Effector memory CD4-positive, alpha-beta T cell (primary cell): ENCODE data around the gene TMEM185B.

Experiments
- DNase-seq, 3 donors: peaks; one replicate each; pipeline ENCODE4 v3.0.0-alpha.2; 2020
- H3K27ac ChIP-seq: 2 replicates; pipeline ENCODE4 v1.7.0; 2013; ENCODE audit warnings: mild to moderate bottlenecking, low read length, moderate library complexity; ENCODE audit not compliant: insufficient read depth, poor library complexity, severe bottlenecking
- H3K27me3 ChIP-seq: replicated peaks from 2 replicates; pipeline ENCODE4 v1.7.0; 2013; ENCODE audit warnings: mild to moderate bottlenecking, low read length; ENCODE audit not compliant: insufficient read depth, control insufficient read depth, poor library complexity, severe bottlenecking
- H3K36me3 ChIP-seq: 2 replicates; pipeline ENCODE4 v1.7.0; 2013; ENCODE audit warnings: mild to moderate bottlenecking, low read length, moderate library complexity; ENCODE audit not compliant: control insufficient read depth, insufficient read depth
- H3K4me1 ChIP-seq: 2 replicates; pipeline ENCODE4 v1.7.0; 2013; ENCODE audit warnings: low read length, mild to moderate bottlenecking; ENCODE audit not compliant: control insufficient read depth, insufficient read depth, poor library complexity, severe bottlenecking
- H3K4me3 ChIP-seq: 2 replicates; pipeline ENCODE4 v1.7.0; 2013; ENCODE audit warnings: low read length, low read depth, mild to moderate bottlenecking; ENCODE audit not compliant: insufficient read depth, poor library complexity, severe bottlenecking
- H3K9me3 ChIP-seq: 2 replicates; pipeline ENCODE4 v1.7.0; 2013; ENCODE audit warnings: mild to moderate bottlenecking, low read length, moderate library complexity; ENCODE audit not compliant: control insufficient read depth

TMEM185B gene

GRCh38 chr2:120233292-120233691 is 10.1 kb upstream of the TMEM185B start:
- H3K9me3 ChIP-seq: no peaks in the 10 kb centered on the region
- peak overlapping the region; percentile 81 for H3K27ac ChIP-seq
- peak overlapping the region; percentile 79 for H3K4me3 ChIP-seq
- H3K4me1 ChIP-seq: peaks cover 12% of the 10 kb centered on the region
- no peak for DNase-seq
- no peaks in the 10 kb centered on the region for H3K27me3 ChIP-seq
- no peaks in the 10 kb centered on the region for H3K36me3 ChIP-seq

- peaks cover 12% of the 10 kb centered on the region for H3K4me1 ChIP-seq
- peak; percentile 36 to 51 (median 39) for DNase-seq
- H3K27me3 ChIP-seq: no peaks in the 10 kb centered on the region
- H3K4me3 ChIP-seq: peak overlapping the region; percentile 79
- H3K9me3 ChIP-seq: no peaks in the 10 kb centered on the region
- peak overlapping the region; percentile 81 for H3K27ac ChIP-seq
- H3K36me3 ChIP-seq: no peaks in the 10 kb centered on the region
These were observed 8.9 kb upstream of the TMEM185B start for GRCh38 chr2:120231974-120232635.

- no peaks in the 10 kb centered on the region for H3K9me3 ChIP-seq
- DNase-seq: no peak
- peaks cover 12% of the 10 kb centered on the region for H3K4me1 ChIP-seq
- H3K27me3 ChIP-seq: no peaks in the 10 kb centered on the region
- no peaks in the 10 kb centered on the region for H3K36me3 ChIP-seq
- peak overlapping the region; percentile 79 for H3K4me3 ChIP-seq
- peak overlapping the region; percentile 81 for H3K27ac ChIP-seq
These were observed 8.4 kb upstream of the TMEM185B start for GRCh38 chr2:120231564-120231973.

GRCh38 chr2:120230515-120231471 is 7.6 kb upstream of the TMEM185B start:
- Histone ChIP-seq H3K4me3 (peak overlapping the region; percentile 79), H3K36me3 (no peaks in the 10 kb centered on the region), H3K27me3 (no peaks in the 10 kb centered on the region), H3K4me1 (peaks cover 12% of the 10 kb centered on the region), H3K27ac (peak overlapping the region; percentile 81), H3K9me3 (no peaks in the 10 kb centered on the region)
- no peak for DNase-seq

- no peak for DNase-seq
- no peak overlapping the region for H3K27ac ChIP-seq
- H3K36me3 ChIP-seq: no peaks in the 10 kb centered on the region
- no peaks in the 10 kb centered on the region for H3K27me3 ChIP-seq
- H3K4me1 ChIP-seq: peaks cover 12% of the 10 kb centered on the region
- no peak overlapping the region for H3K4me3 ChIP-seq
- no peaks in the 10 kb centered on the region for H3K9me3 ChIP-seq
These were observed 6.1 kb upstream of the TMEM185B start for GRCh38 chr2:120229341-120229740.

- no peak overlapping the region for H3K4me3 ChIP-seq
- H3K4me1 ChIP-seq: peaks cover 19% of the 10 kb centered on the region
- no peak overlapping the region for H3K27ac ChIP-seq
- no peak for DNase-seq
- H3K36me3 ChIP-seq: no peaks in the 10 kb centered on the region
- no peaks in the 10 kb centered on the region for H3K27me3 ChIP-seq
- no peaks in the 10 kb centered on the region for H3K9me3 ChIP-seq
These were observed 5.3 kb upstream of the TMEM185B start for GRCh38 chr2:120228503-120228902.

- Histone ChIP-seq H3K27ac (no peak overlapping the region), H3K9me3 (no peaks in the 10 kb centered on the region), H3K4me1 (peaks cover 22% of the 10 kb centered on the region), H3K27me3 (no peaks in the 10 kb centered on the region), H3K4me3 (no peak overlapping the region), H3K36me3 (no peaks in the 10 kb centered on the region)
- DNase-seq: no peak
These were observed 4.2 kb upstream of the TMEM185B start for GRCh38 chr2:120227111-120227991.

GRCh38 chr2:120226316-120226715 is 3.1 kb upstream of the TMEM185B start:
- no peaks in the 10 kb centered on the region for H3K36me3 ChIP-seq
- H3K9me3 ChIP-seq: no peaks in the 10 kb centered on the region
- no peak for DNase-seq
- no peak overlapping the region for H3K4me3 ChIP-seq
- H3K27ac ChIP-seq: no peak overlapping the region
- H3K27me3 ChIP-seq: no peaks in the 10 kb centered on the region
- peaks cover 21% of the 10 kb centered on the region for H3K4me1 ChIP-seq

GRCh38 chr2:120225549-120226065 is 2.4 kb upstream of the TMEM185B start:
- no peak for DNase-seq
- Histone ChIP-seq H3K27ac (no peak overlapping the region), H3K9me3 (no peaks in the 10 kb centered on the region), H3K27me3 (no peaks in the 10 kb centered on the region), H3K4me3 (no peak overlapping the region), H3K4me1 (peaks cover 14% of the 10 kb centered on the region), H3K36me3 (no peaks in the 10 kb centered on the region)
